ENCODE results near the gene MYT1. TPM values are rescaled to one million over a fixed set of nuclear protein-coding genes. Genes with fewer than 3 reads are reported as not detected.

MYT1 gene
- total RNA-seq, 4 donors from 2014 or later, result not detected

GRCh38 chr20:64179805-64180204, 15.6 kb downstream of the MYT1 start:
- Histone ChIP-seq H3K9me3 (no peaks in the 10 kb centered on the region), H3K27me3 (peaks cover 0 to 48% (median 0%) of the 10 kb centered on the region in 4 donors), H3K4me3 (no peak overlapping the region), H3K4me1 (no peaks in the 10 kb centered on the region), H3K27ac (replicated peaks in 1 of 4) (no peak overlapping the region), H3K36me3 (no peaks in the 10 kb centered on the region)
- WGBS, result 93% methylated on average over 6 of the region's 6 CpGs
- TF ChIP-seq CTCF (IDR thresholded peaks at IDR 0.05) (no peak), EP300 (IDR thresholded peaks at IDR 0.05) (no peak), POLR2AphosphoS5 (IDR thresholded peaks at IDR 0.05) (no peak), POLR2A (IDR thresholded peaks at IDR 0.05; ENCODE audit: low read depth) (no peak)
- intact Hi-C loops (cut with DNase I), result no loop called here
- no peak for DNase-seq (ENCODE audit: extremely low spot score)

- DNase-seq (ENCODE audit: extremely low spot score), result no peak
- Histone ChIP-seq H3K9me3 (no peaks in the 10 kb centered on the region), H3K27me3 (peaks cover 0 to 56% (median 0%) of the 10 kb centered on the region in 4 donors), H3K4me3 (no peak overlapping the region), H3K27ac (replicated peaks in 1 of 4) (no peak overlapping the region), H3K4me1 (no peaks in the 10 kb centered on the region), H3K36me3 (no peaks in the 10 kb centered on the region)
- TF ChIP-seq POLR2A (IDR thresholded peaks at IDR 0.05; ENCODE audit: low read depth), result no peak
- no peak for TF ChIP-seq POLR2AphosphoS5 (IDR thresholded peaks at IDR 0.05)
- TF ChIP-seq CTCF (IDR thresholded peaks at IDR 0.05), result no peak
- no peak for TF ChIP-seq EP300 (IDR thresholded peaks at IDR 0.05)
- 77% methylated on average over 7 of the region's 7 CpGs for WGBS
- intact Hi-C loops (cut with DNase I), result no loop called here
Measured at GRCh38 chr20:64180673-64181072, 16.4 kb downstream of the MYT1 start.

GRCh38 chr20:64181391-64181790, 17.1 kb downstream of the MYT1 start:
- TF ChIP-seq POLR2A (IDR thresholded peaks at IDR 0.05; ENCODE audit: low read depth) (no peak), POLR2AphosphoS5 (IDR thresholded peaks at IDR 0.05) (no peak)
- 82% methylated on average over 5 of the region's 5 CpGs for WGBS

GRCh38 chr20:64182146-64182865, 18.1 kb downstream of the MYT1 start:
- intact Hi-C loops (cut with DNase I), result no loop called here
- H3K27ac ChIP-seq (replicated peaks in 1 of 4), result no peak overlapping the region
- TF ChIP-seq EP300 (IDR thresholded peaks at IDR 0.05), result no peak
- TF ChIP-seq POLR2AphosphoS5 (IDR thresholded peaks at IDR 0.05), result no peak
- no peak for TF ChIP-seq POLR2A (IDR thresholded peaks at IDR 0.05; ENCODE audit: low read depth)
- TF ChIP-seq CTCF (IDR thresholded peaks at IDR 0.05), result no peak
- H3K4me3 ChIP-seq, result no peak overlapping the region
- no peak for DNase-seq (ENCODE audit: extremely low spot score)
- no peaks in the 10 kb centered on the region for H3K9me3 ChIP-seq
- no peaks in the 10 kb centered on the region for H3K36me3 ChIP-seq
- WGBS, result 87% methylated on average over 16 of the region's 16 CpGs
- H3K4me1 ChIP-seq, result no peaks in the 10 kb centered on the region
- peaks cover 0 to 44% (median 0%) of the 10 kb centered on the region in 4 donors for H3K27me3 ChIP-seq

More at GRCh38 chr20:64181391-64181790, 17.1 kb downstream of the MYT1 start:
- DNase-seq (ENCODE audit: extremely low spot score), result no peak
- Histone ChIP-seq H3K36me3 (no peaks in the 10 kb centered on the region), H3K27me3 (peaks cover 0 to 53% (median 0%) of the 10 kb centered on the region in 4 donors), H3K4me3 (no peak overlapping the region), H3K4me1 (no peaks in the 10 kb centered on the region), H3K9me3 (no peaks in the 10 kb centered on the region), H3K27ac (replicated peaks in 1 of 4) (no peak overlapping the region)
- intact Hi-C loops (cut with DNase I), result no loop called here

- no peaks in the 10 kb centered on the region for H3K4me1 ChIP-seq
- no peak for DNase-seq (ENCODE audit: extremely low spot score)
- no peaks in the 10 kb centered on the region for H3K36me3 ChIP-seq
- intact Hi-C loops (cut with DNase I), result no loop called here
- H3K27ac ChIP-seq (replicated peaks in 1 of 4), result no peak overlapping the region
- 84% methylated on average over 2 of the region's 2 CpGs for WGBS
- peaks cover 0 to 34% (median 0%) of the 10 kb centered on the region in 4 donors for H3K27me3 ChIP-seq
- no peak for TF ChIP-seq POLR2A (IDR thresholded peaks at IDR 0.05; ENCODE audit: low read depth)
- TF ChIP-seq POLR2AphosphoS5 (IDR thresholded peaks at IDR 0.05), result no peak
- no peak for TF ChIP-seq EP300 (IDR thresholded peaks at IDR 0.05)
- H3K9me3 ChIP-seq, result no peaks in the 10 kb centered on the region
- H3K4me3 ChIP-seq, result no peak overlapping the region
Measured at GRCh38 chr20:64183313-64183712, 19.1 kb downstream of the MYT1 start.
